Osteoblast (primary cell): ENCODE data around the gene PRIMPOL. TPM values are rescaled to one million over a fixed set of nuclear protein-coding genes. Genes with fewer than 3 reads are reported as not detected.

Source experiments
- DNase-seq: peaks from one replicate; pipeline ENCODE4 v3.0.0; 2011; ENCODE audit warnings: low spot score, mixed read lengths; ENCODE audit not compliant: insufficient read length; ENCODE audit errors: missing footprints
- H2AFZ ChIP-seq: 2 replicates; pipeline ENCODE4 v1.6.0; 2011; ENCODE audit warnings: mild to moderate bottlenecking, low read length
- H3K27ac ChIP-seq: 2 replicates; pipeline ENCODE4 v1.5.1; 2011; ENCODE audit warnings: mild to moderate bottlenecking, low read depth, low read length, moderate library complexity
- H3K27me3 ChIP-seq: 2 replicates; pipeline ENCODE4 v1.6.0; 2012; ENCODE audit warnings: mild to moderate bottlenecking, control low read depth, inconsistent platforms, low read length, moderate library complexity; ENCODE audit not compliant: insufficient read depth
- H3K36me3 ChIP-seq: 2 replicates; pipeline ENCODE4 v1.5.1; 2011; ENCODE audit warnings: mild to moderate bottlenecking, low read length, control low read depth, moderate library complexity; ENCODE audit not compliant: insufficient read depth
- H3K4me1 ChIP-seq: 2 replicates; pipeline ENCODE4 v1.5.1; 2011; ENCODE audit warnings: mild to moderate bottlenecking, low read length, control low read depth, moderate library complexity; ENCODE audit not compliant: insufficient read depth
- H3K4me2 ChIP-seq: 2 replicates; pipeline ENCODE4 v1.6.0; 2011; ENCODE audit warnings: mild to moderate bottlenecking, low read length; ENCODE audit not compliant: insufficient read depth
- H3K4me3 ChIP-seq: fragments of 200-600 bp; sonication (generic); 3 replicates; pipeline ENCODE4 v1.5.1; 2012; ENCODE audit warnings: mild to moderate bottlenecking, low read length, inconsistent platforms; ENCODE audit not compliant: insufficient read depth
- H3K79me2 ChIP-seq: 2 replicates; pipeline ENCODE4 v1.6.0; 2012; ENCODE audit warnings: mild to moderate bottlenecking, low read length, control low read depth, inconsistent platforms; ENCODE audit not compliant: insufficient read depth
- H3K9me3 ChIP-seq: 2 replicates; pipeline ENCODE4 v1.5.1; 2011; ENCODE audit warnings: low read depth, low read length, control low read depth
- H4K20me1 ChIP-seq: 2 replicates; pipeline ENCODE4 v1.6.0; 2012; ENCODE audit warnings: mild to moderate bottlenecking, low read length, control low read depth; ENCODE audit not compliant: insufficient read depth
- total RNA-seq: library from RNA; depleted of rRNA; stranded (reverse); fragments of >200 nt; gene quantifications from 2 replicates; pipeline ENCODE4 v1.2.3, GENCODE V29; 2012
- TF ChIP-seq, protein P1 (sequence below): IDR thresholded peaks from 2 replicates; pipeline ENCODE4 v1.5.1; 2011; ENCODE audit warnings: mild to moderate bottlenecking, low read depth, low read length, moderate library complexity; ENCODE audit errors: extremely low read depth

Gene PRIMPOL
- total RNA-seq, 1 donor, result 16.6 TPM

DNA sequence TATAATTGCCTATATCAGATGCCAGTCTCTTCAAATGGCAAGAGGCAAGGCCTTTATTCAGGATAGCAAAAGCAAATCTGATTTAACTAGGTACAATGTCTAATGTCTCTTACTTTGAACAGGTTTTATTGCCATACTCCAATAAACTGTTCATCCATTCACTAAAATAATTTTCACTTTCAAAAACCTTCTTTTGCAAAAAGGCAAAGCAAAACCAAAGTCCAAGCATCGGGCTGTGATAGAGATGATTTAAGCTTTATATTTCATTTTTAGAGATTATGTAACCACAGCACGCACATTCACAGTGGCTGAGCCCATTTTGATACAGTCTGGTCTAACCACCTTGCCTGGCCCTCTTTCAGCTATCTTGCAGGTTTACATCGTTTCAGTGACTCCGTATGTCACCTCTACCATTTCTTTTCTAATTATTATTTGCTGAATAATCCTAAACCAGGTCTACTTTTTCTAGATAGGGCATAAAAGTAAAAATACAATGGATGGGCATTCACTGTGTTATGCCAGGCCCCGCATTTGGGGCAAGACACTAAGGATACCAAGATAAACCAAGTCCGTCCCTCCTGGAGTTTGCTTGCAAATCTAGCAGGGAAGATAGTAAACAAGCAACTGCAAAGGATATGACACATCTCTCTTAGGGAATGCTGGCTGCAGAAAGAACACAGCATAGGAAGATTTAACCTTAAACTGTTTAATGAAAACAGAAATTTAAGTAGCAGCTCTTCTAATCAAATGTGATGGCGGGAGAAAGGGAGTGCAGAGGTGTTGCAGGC, 2.1 kb upstream of the PRIMPOL start:
- peak overlapping the region; percentile 87 for H3K4me3 ChIP-seq
- no peak for DNase-seq
- peaks cover 27% of the 10 kb centered on the region for H4K20me1 ChIP-seq
- H3K4me2 ChIP-seq, result peak overlapping the region; percentile 93
- no peak overlapping the region for H2AFZ ChIP-seq
- H3K27me3 ChIP-seq, result no peaks in the 10 kb centered on the region
- peak overlapping the region; percentile 51 for H3K27ac ChIP-seq
- peaks cover 23% of the 10 kb centered on the region for H3K36me3 ChIP-seq
- H3K4me1 ChIP-seq, result peaks cover 36% of the 10 kb centered on the region
- no peaks in the 10 kb centered on the region for H3K9me3 ChIP-seq
- H3K79me2 ChIP-seq, result peaks cover 66% of the 10 kb centered on the region
- TF ChIP-seq, protein P1, sequence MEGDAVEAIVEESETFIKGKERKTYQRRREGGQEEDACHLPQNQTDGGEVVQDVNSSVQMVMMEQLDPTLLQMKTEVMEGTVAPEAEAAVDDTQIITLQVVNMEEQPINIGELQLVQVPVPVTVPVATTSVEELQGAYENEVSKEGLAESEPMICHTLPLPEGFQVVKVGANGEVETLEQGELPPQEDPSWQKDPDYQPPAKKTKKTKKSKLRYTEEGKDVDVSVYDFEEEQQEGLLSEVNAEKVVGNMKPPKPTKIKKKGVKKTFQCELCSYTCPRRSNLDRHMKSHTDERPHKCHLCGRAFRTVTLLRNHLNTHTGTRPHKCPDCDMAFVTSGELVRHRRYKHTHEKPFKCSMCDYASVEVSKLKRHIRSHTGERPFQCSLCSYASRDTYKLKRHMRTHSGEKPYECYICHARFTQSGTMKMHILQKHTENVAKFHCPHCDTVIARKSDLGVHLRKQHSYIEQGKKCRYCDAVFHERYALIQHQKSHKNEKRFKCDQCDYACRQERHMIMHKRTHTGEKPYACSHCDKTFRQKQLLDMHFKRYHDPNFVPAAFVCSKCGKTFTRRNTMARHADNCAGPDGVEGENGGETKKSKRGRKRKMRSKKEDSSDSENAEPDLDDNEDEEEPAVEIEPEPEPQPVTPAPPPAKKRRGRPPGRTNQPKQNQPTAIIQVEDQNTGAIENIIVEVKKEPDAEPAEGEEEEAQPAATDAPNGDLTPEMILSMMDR, result no peak

DNA sequence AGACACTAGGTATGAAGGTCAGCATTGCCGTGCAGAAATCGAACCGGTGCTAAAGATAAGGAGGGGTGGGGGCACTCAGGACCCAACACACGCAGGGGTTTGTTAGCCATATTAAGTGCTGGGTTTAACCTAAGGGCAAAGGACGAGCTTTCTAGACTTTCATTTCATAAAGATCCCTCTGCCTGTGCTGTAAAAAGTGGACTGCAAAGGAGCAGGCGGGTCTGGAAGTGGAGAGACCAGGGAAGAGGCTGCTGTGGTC, 1.6 kb upstream of the PRIMPOL start:
- peaks cover 27% of the 10 kb centered on the region for H4K20me1 ChIP-seq
- H3K4me2 ChIP-seq, result peak overlapping the region; percentile 93
- peak overlapping the region; percentile 87 for H3K4me3 ChIP-seq
- DNase-seq, result no peak
- peak overlapping the region; percentile 73 for H2AFZ ChIP-seq
- peaks cover 37% of the 10 kb centered on the region for H3K4me1 ChIP-seq
- peaks cover 20% of the 10 kb centered on the region for H3K36me3 ChIP-seq
- no peaks in the 10 kb centered on the region for H3K9me3 ChIP-seq
- H3K27ac ChIP-seq, result peak overlapping the region; percentile 75
- TF ChIP-seq, protein P1, result no peak
- H3K27me3 ChIP-seq, result no peaks in the 10 kb centered on the region
- H3K79me2 ChIP-seq, result peaks cover 61% of the 10 kb centered on the region

DNA sequence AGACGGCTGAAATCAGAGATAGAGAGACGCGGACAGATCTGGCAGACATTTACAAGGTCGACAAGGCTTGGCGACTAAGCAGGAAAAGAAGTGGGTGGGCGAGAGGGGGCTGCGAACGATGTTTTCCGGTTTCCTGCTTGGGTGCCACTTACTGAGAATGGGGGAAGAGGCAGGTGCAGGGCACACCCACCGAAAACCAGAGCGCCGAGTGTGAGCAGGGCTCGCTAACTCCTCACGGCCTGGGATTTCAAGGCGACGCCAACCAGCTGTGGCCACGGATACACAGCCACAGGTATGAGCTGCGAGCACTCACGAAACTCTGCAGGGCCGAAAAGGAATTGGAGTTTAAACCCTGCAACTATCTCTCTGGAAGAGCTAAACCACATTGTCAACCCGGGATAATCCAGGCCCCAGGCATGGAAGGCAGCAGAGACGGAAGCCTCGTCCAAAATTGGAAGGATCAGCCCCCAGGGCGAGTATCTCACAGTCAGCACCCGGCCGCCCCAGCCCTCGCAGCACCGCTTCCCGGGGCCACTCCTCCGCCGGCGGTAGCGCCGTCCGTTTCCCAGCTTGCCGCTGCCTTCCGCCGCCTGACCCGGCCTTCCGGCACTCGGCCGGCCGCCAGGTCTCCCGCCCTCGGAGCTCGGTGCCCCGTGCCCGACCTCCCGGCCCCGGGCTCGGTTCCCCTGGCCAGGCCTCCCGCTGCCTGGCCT, 1.1 kb upstream of the PRIMPOL start:
- Histone ChIP-seq H2AFZ (peak overlapping the region; percentile 73), H3K27me3 (no peaks in the 10 kb centered on the region), H3K36me3 (peaks cover 20% of the 10 kb centered on the region), H3K9me3 (no peaks in the 10 kb centered on the region), H3K4me2 (peak overlapping the region; percentile 93), H3K4me3 (peak overlapping the region; percentile 87), H3K27ac (peak overlapping the region; percentile 75), H3K79me2 (peaks cover 58% of the 10 kb centered on the region), H4K20me1 (peaks cover 27% of the 10 kb centered on the region), H3K4me1 (peaks cover 40% of the 10 kb centered on the region)
- TF ChIP-seq, protein P1, result no peak
- no peak for DNase-seq
